Stromal cell of bone marrow (primary cell): ENCODE measurements around the gene HIVEP2.

Source experiments
- DNase-seq: peaks from one replicate; pipeline ENCODE4 v3.0.0-alpha.2; 2012; ENCODE audit warnings: low read depth

Gene HIVEP2

DNA sequence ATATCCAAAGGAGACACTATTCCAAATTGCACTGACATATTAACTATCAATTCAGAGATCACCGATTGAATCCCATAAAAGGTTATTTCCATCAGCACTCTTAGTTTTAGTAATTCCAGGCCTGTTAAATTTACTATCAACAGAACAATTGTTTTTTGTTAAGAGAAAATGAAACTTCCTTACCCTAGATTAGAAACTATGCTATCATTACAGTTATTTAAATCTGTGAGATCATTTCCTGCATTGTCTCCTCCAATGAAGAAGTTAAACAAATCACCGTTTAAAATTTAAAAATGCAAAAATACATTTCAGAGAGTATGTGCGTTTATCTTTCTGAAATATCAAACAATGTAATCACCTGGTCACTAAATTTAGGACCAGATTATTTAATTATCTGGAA, 57.5 kb downstream of the HIVEP2 start:
- no peak for DNase-seq

DNA sequence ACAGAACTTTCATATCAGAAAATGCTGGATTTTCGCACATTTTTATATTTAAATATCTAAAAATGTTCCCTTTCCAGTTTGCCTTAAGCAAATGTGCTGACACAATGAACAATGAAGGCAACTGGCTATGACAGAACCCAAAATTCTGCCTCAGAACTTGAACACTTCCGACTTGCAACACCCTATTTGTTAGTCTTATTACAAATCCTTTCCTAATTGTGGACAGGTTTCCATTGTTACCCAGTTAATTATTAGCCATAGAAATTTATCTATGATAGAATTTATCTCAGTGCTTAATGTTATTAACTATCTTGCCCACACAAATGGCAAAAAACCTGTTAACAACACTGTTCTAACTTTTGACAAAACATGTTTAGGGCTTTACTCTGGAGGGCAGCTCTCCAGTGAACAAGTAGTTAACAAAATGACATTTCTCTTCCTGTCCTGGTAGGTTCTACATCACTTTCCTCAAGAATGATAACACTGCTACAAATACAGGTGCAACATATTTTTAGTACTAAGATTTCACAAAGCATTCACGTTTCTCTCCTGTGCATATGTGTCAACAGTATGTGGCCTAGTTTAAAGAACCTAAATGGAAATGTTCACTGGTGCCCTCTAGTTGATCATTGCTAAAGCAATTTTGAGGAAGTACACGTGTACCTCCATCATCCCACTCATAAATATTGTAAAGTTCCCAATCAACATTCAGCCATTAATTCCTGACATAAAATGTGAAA, 58.4 kb downstream of the HIVEP2 start:
- DNase-seq = no peak

DNA sequence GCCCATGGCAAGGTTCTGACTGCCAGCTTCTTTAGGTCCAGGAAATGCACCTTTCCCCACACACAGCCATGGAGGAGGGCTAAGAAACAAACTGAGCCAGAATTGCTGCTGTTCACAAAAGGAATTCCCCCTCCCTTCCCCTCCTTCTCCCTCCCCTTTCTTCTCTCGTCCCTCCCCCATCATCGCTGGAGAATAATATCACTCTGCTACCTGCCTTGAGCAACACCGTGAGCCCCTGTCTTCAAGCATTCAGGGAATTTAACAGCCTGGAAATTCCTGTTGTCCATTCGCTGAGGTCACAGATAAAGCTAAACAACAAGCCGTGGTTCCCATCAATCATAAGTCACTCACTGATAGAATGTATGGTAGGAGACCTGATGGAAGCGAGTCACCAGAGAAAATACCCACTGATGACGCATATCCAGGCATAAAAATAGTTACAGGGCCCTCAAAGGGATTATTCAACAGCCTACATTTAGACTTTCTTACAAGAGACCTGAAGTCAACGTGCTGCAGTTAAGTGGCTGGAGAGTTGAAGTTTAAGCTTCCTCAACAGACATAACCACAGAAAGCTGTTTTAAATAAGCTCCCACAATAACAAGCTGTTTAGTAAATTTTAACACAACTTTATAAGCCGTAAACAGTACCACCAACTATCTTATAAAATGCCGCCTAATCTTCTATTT, 59.7 kb downstream of the HIVEP2 start:
- DNase-seq = peak; percentile 93

DNA sequence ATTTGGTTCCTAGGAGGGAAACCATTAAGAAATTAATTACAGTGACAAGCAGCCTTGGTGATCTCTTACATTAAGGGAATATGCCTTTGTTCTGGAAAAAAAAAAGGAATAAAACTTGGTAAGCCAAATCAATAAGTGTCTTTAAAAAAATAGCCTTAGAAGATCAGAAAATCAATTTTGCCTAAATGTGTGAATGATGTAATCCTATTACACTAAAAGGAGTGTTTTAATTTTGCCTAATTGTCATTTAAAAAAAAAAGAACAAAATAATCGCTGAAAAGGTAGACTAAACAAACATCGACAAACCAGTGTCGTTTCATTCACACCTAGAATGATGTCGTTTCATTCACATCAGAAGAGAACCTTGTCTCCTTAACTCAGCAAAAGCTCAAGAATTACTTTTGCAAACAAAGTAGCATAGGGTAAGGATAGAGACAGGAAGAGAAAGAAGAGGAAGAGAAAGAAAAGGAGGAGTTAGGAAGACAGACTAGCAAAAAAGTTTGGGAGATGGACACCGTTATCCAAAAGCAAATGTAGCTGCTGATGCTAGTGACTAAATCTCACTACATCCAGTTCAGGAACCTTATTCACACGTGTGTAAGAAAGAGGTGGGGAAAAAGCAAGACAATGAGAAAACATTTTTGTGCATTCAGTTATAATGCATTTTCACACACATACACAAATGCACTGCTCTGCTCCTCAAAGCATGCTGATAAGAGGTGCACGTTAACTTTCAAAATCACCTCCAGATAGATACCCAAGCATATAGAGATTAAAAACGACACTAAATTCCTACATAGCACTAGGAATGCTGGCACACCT, 60.6 kb downstream of the HIVEP2 start:
- DNase-seq = no peak

DNA sequence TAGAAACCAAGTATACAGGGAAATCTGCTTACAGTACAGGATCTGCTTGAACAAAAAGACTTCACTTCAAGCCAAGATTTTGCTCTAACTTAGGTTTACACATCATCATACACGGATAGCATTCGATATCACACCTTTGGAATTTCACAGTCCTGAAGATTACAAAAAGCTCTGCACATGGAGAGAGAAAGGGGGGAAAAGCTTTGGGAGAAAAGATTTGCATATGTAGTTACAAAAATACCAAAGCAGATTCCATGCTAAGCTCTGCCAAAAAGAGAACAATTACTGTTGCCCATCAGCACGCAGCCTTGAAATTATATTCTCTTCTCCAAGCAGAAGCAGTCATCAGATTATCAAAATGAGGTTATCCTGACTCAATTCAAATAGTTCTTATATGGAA, 62.0 kb downstream of the HIVEP2 start:
- DNase-seq = no peak

DNA sequence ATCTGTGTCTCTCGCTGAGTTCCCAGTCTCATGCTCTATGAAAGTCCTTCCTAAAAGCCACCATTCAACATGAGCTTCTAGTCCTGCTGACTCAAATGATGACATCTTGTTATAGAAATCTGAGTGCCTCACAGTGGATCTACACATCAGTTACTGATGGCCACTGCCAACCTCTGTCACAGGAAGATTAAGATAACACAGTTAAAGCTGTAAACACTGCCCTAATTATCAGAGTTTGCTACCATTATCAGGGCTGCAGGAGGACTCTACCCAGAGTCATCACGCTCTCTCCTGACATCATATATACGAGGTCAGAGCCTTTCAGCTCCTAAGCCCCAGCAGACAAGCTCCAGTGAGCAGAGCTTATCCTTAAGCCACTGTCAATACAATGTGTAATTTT, 63.2 kb downstream of the HIVEP2 start:
- no peak for DNase-seq

DNA sequence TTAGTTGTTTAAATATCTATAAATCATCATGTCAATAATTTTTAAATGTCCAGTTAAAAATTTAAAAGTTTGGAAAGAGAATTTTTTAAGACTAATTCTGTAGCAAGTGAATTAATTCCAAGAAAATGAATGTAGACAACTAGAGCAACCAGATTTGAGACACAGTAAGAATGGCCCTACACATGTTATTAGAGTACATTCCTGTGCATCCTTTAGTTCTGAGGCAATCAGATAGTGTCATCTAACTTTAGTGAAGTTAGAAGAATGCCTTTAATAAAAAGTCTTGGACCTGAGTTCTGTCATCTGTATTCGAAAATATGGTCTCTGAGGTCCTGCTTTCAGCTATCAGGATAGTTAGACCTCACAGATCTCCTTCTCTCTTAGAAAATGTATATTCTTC, 63.7 kb downstream of the HIVEP2 start:
- DNase-seq = no peak

DNA sequence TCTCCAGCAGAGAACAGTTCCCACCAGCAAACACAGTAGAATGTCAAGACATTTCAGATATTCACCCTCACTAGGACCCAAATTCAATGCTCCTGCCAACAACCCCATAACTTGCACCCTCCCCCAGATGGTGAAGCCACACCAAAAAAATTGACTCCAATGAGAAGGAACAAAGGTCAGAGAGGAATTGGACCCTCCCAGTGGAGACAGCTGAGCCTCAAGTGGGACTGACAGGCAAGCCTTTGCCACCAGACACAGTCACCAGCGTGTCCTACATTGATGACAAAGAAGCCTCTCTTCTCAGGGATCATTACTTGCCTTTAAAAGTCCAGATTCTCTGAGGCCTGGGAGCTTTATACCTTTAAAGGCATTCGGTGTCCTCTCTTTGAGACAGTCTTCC, 64.8 kb downstream of the HIVEP2 start:
- no peak for DNase-seq

DNA sequence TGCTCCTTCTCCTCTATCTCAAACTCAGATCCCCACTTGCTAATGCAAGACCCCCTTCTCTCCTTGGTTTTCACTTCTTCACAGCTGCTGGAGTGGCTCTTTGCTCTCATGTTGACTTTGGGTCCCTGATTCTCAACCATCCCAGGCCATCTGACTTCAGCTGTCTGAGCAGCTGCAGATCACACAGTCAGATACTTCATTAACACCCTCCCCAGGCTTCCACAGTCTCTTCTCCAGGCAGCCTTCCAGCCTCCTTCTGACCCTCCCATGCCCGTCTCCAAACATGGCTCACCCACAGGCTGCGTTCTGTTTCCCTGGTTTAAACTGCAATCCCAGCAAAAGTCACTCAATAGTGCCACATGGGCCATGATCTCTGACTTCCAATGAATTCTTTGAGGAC, 65.4 kb downstream of the HIVEP2 start:
- DNase-seq = no peak

DNA sequence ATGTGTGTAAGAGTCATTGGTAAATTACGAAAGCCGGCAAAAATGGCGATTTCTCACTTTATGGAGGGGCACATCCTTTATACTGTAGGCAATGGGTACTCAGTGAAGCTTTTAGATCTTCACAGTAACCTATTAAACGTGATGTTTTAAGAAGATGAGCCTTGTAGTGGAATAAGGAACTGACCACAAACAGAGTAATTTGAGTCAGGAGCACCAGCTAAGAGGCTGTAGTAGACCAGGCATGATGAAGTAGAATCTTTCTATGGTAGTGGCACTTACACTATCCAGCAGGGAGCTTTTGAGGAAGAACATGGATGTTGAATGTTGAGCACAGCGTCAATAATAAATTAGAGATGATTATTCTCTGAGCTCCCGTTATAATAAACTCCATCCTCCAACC, 65.9 kb downstream of the HIVEP2 start:
- no peak for DNase-seq

DNA sequence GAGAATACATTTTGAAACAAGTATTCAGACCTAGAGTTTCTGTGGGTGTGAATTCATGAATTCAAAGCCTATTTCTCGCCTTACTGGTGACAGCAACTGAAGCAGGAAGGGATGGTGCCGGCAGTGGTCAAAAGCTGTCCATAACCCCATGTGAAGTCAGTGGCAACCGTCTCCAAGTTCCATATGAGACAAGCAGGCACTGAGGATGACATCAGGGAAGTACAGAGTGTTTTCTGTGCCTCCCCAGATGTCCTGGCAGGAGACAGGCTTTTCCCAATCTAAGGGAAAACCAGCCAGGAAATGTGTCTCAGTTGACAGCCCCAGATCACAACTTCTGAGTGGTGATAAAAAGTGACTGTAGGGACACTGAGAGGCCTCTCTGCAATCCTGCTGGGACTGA, 66.6 kb downstream of the HIVEP2 start:
- no peak for DNase-seq

DNA sequence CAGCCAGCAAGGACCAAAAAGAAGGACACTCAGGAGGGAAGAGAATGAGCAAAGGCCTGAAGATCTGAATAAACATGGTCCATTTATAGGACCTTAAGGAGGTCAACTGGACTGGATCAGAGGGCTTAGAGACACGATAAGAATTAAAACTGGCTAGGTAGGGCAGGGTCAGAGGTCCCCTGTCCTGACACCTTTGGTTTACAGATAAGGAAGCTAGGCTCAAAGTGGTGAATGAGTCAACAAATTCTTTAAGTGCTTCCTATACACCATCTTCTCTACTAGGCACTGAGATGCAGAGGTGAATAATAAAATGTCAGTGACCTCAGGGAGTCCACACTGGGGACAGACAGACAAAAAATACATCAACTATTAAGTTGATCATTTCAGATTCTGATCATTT, 70.3 kb downstream of the HIVEP2 start:
- no peak for DNase-seq

DNA sequence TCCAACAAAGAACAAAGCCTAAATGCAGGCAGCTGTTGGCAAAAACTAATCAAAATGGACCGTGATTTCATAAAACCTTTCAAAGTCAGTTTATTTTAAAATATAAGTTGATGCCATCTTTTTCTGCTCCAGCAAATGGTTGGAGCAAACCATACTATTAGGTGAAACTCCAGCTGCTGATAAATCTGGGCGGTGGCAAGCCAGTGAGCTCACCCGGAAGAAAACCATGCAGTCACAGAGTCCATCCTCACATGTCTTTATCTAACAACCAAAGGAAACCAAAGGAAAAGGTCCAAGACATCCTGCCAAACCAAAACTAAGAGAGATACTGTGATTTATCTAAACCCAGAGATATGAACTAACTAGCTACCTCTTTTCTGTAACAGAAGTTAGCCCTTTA, 72.6 kb downstream of the HIVEP2 start:
- no peak for DNase-seq

DNA sequence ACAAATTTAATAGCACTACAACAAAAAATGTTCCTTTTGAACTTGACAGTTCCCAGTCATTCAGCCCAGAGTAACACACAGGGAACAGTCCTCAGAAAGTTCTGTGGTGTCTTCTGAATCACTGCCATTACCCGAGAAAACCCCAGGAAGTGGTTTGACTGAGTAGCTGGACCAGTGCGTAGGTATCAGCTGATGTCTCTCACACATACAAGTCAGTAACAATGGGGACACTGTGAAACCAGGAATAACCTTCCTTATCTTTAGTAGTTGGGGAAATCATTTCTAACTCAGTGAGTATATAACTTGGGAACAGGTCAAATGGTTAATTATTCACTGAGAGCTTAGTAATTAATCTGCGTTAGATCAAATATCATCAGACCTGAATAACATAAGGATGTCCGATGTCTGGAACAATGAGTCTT, 73.1 kb downstream of the HIVEP2 start:
- DNase-seq = peak; percentile 92

DNA sequence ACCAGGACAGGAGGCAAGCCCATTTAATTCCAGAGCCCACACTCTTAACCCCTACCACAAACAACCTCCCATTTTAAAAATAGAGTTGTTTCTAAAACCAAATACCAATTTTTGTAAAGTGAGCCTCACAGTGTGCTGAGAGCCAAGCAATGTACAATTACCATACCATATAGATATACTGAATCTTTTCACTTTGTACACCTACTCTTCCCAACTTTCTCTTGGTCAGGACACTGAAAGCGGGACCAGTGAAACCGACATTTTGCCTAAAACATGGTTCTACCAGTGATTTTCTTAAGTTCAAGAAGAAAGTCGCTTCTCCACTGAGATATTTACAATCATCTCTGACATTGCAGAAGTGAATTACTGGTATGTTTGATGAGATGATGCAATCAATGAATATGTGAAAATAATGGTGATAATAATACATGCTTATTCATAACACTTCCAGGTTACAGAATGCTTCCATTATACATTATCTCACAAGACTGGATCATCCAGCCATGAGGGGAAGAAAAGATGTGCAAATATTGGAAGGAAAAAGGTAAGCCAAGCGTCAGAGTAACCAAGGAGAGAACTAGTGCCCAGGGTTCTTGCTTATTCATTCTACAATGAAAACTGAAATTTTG, 74.1 kb downstream of the HIVEP2 start:
- DNase-seq = no peak

DNA sequence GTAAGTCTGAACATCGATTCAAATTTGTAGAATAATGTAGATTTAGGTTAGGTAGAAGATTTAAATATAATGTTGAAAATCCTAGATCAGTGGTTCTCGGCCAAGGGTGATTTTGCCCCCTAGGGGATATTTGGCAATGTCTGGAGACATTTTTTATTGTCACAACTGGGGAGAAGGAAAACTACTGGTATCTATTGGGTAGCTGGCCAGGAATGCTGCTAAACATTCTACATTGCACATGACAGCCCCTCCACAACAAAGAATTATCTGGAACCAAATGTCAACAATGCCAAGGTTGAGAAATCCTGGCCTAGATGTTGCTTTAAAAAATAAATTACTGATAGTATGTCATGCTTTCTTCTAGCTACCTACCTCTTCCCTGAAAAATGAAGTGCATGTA, 76.1 kb downstream of the HIVEP2 start:
- no peak for DNase-seq

DNA sequence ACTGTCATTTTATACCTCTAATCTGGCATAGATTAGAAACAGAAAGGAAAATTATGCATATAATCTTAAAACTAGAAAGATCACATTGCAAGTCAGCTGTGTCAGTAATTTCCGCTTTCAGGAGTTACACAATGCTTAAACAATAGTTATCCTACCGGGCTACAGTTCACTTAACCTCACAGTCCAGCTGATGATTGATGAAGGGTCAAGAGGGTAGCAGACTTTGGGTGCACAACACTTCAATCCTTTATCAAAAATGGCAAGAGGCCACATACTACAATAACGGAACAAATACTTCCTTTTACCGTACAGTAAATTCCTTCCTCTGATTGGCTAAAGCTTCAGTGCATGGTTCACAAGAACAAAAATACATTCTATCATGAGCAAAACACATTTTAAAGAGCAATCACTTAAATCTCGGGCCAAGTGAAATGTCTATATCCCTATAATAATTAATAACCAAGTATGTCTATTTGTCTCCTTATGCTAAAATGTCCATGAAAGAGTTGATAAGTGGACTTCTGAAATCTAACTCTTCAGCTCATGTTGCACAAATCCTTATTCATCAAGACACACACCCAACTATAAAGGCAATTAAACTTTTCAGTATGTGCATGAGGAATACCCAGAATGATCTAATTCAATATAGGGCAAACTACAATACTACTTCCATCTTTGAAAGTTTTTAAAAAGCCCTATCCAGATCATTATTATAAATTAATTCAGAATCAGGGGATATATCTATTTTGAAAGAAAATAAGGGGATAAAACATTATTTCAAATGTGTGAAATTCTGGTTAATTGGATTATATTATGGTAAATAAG, 76.8 kb downstream of the HIVEP2 start:
- no peak for DNase-seq

DNA sequence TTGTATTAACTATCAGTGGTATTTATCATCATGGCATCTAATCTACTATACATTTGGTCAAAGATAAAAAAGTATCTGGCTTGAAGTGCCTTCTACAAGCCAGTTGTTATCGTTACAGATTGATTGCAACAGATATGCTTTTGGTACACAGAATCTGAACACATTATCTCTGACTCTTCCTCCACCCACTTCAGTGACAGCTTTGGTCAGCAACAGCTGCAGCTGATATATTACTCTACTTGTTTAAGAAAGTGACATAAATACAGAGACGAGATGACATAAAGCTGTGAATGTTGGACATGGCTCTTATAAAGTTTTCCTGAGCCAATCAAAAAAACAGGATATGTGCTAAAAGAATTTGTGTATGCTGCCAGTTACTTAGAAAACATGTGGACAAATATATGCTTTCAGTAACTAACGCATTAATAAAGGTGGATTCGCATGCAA, 77.6 kb downstream of the HIVEP2 start:
- no peak for DNase-seq

DNA sequence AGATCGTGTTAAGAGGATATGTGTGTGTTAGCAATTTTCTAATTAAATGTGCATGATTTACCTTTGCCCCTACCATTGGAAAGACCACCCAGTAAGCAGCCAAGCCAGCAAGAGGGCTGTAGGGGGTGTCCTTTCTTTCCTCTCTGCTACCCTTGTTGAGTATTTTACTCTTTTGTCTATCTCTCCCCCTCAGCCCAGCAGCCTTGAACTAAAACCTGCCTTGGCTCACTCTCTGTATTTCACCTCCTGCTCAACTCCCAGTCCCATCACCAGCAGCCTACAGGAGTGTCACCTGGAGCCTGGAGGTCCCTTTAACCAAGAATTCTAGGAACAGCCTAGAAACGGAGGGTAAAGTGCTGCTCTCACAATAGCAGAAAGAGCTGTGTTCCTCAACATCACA, 81.0 kb downstream of the HIVEP2 start:
- DNase-seq = no peak

DNA sequence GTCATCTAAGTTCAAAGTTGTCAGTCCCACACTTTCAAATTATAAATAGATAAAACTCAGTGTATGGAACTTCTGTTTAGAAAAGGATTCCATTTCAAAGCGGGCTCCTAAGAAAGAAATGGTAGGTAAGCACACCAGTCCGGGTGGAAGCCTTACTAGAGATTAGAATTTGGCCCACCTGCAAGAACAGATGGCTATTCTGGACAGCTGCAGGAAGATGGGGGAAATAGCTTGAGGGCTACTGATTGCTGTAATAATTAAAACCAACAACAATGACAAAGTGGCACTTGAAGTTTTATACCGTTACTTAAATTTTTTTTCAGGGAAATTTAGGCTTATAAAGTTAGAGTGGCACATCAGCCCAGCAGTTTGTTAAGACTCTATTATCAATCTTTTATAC, 83.3 kb downstream of the HIVEP2 start:
- no peak for DNase-seq

DNA sequence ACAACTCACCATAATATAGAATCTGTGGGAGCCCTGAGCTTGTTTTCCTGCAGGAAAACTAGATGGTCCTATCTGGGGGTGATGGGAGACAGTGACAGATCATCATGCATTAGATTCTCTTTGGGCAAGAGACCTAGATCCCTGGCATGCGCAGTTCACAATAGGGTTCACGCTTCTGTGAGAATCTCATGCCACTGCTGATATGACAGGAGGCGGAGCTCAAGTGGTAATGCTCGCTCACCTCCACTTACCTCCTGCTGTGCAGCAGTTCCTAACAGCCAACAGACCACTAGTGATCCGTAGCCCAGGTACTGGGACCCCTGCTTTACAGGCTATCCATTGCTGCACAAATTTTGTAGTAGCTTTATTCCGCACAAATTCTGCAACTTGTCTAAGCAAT, 84.5 kb downstream of the HIVEP2 start:
- no peak for DNase-seq
